Mucosa of descending colon (tissue), 3 donors: ENCODE data around the gene TMED5. TPM values are rescaled to one million over a fixed set of nuclear protein-coding genes. Genes with fewer than 3 reads are reported as not detected.
"Not testable (repeated sequence)": the region's sequence is repeated elsewhere in the genome, so short reads cannot be mapped to it uniquely, and the experiment has no call there.

Experiments
- ATAC-seq: fragments of 200-7000 bp; cut with Tn5 transposase; one replicate; pipeline ENCODE4 v1.9.1; 2020; ENCODE audit warnings: mild to moderate bottlenecking, moderate library complexity
- DNase-seq, 3 donors: peaks; one replicate each; pipeline ENCODE4 v3.0.0-alpha.2; 2020
- H3K36me3 ChIP-seq: fragments of 200-600 bp; one replicate; pipeline ENCODE4 v1.8.0; 2021; ENCODE audit warnings: low read depth, mild to moderate bottlenecking
- H3K4me1 ChIP-seq: fragments of 200-600 bp; one replicate; pipeline ENCODE4 v1.8.0; 2021; ENCODE audit warnings: low read depth, mild to moderate bottlenecking
- H3K4me3 ChIP-seq: fragments of 200-600 bp; one replicate; pipeline ENCODE4 v1.8.0; 2021; ENCODE audit warnings: mild to moderate bottlenecking
- H3K9me3 ChIP-seq: fragments of 200-600 bp; one replicate; pipeline ENCODE4 v1.8.0; 2021; ENCODE audit warnings: mild to moderate bottlenecking
- CTCF ChIP-seq: fragments of 200-600 bp; IDR thresholded peaks from one replicate; pipeline ENCODE4 v1.8.0; 2022; ENCODE audit warnings: antibody characterized with exemption, mild to moderate bottlenecking
- intact Hi-C, 2 donors: fragments of 100-400 bp; cut with DNase I in 1 of 2; cut with micrococcal nuclease in 1 of 2; formaldehyde crosslinking; loops; one replicate each; pipeline versions ENCODE4 v1.11.0 to v1.11.1; 2022; cut with DNase I, micrococcal nuclease
- total RNA-seq, 3 donors: library from RNA; stranded (reverse); fragmentation: NEBNext Ultra II Directional in 2 of 3; extraction: Animal tissue kit (Norgen Biotek cat#: 25700) in 2 of 3; gene quantifications; one replicate each; pipeline versions ENCODE4 v1.2.1 to v1.2.4, GENCODE V29; 2021 to 2023
- donor health status: DM: no; HTN: no; CAD: no; lungs with moderate emphysema.
- donor health status: DM: no; HTN: no; CAD: no.
- donor health status: DM: no; HTN: yes; CAD: no.

TMED5 gene
- total RNA-seq, 3 donors from 2014 or later, result 45.1 to 47.6 (median 45.7) TPM

GRCh38 chr1:93180723-93181613 is 755 bp upstream of the TMED5 start, which contains the start of gene CCDC18:
TSS of gene CCDC18 (plus strand) at chr1:93180724. CDS start at chr1:93183362, 2,638 bp downstream.
- intact Hi-C loops, result no loop called here
- ATAC-seq (peak; percentile 1), DNase-seq (no peak)
- no peaks in the 10 kb centered on the region for H3K9me3 ChIP-seq
- TF ChIP-seq CTCF, result no peak
- peaks cover 1% of the 10 kb centered on the region for H3K36me3 ChIP-seq
- H3K4me3 ChIP-seq, result peak within 1 kb of the TSS; percentile 65
- peaks cover 6% of the 10 kb centered on the region for H3K4me1 ChIP-seq

GRCh38 chr1:93178418-93178817 is 1.8 kb downstream of the TMED5 start:
- H3K4me1 ChIP-seq, result peaks cover 6% of the 10 kb centered on the region
- no peaks in the 10 kb centered on the region for H3K9me3 ChIP-seq
- no peak overlapping the region for H3K4me3 ChIP-seq
- DNase-seq (no peak), ATAC-seq (no peak)
- no peak for TF ChIP-seq CTCF
- intact Hi-C loops, result no loop called here
- peaks cover 6% of the 10 kb centered on the region for H3K36me3 ChIP-seq

- Histone ChIP-seq H3K4me1 (peaks cover 6% of the 10 kb centered on the region), H3K9me3 (no peaks in the 10 kb centered on the region), H3K4me3 (no peak overlapping the region), H3K36me3 (peaks cover 6% of the 10 kb centered on the region)
- intact Hi-C loops, result no loop called here
- ATAC-seq, result no peak
- no peak for DNase-seq
- TF ChIP-seq CTCF, result no peak
Measured at GRCh38 chr1:93177991-93178390, 2.2 kb downstream of the TMED5 start.

GRCh38 chr1:93174638-93175037 is 5.6 kb downstream of the TMED5 start:
- H3K4me1 ChIP-seq, result peaks cover 13% of the 10 kb centered on the region

GRCh38 chr1:93172778-93173177 is 7.4 kb downstream of the TMED5 start:
- ATAC-seq (no peak), DNase-seq (no peak)
- peaks cover 6% of the 10 kb centered on the region for H3K36me3 ChIP-seq
- no peaks in the 10 kb centered on the region for H3K9me3 ChIP-seq
- peaks cover 7% of the 10 kb centered on the region for H3K4me1 ChIP-seq
- intact Hi-C loops, result no loop called here
- no peak overlapping the region for H3K4me3 ChIP-seq
- TF ChIP-seq CTCF, result no peak

More at GRCh38 chr1:93174638-93175037, 5.6 kb downstream of the TMED5 start:
- H3K9me3 ChIP-seq, intact Hi-C loops, ATAC-seq, H3K4me3 ChIP-seq, H3K36me3 ChIP-seq, DNase-seq: not testable (repeated sequence)

GRCh38 chr1:93171549-93172034 is 8.6 kb downstream of the TMED5 start:
- ATAC-seq, result no peak
- H3K4me3 ChIP-seq, result no peak overlapping the region
- H3K9me3 ChIP-seq, result no peaks in the 10 kb centered on the region
- intact Hi-C loops, result no loop called here
- no peak for DNase-seq
- H3K36me3 ChIP-seq, result peaks cover 6% of the 10 kb centered on the region
- no peak for TF ChIP-seq CTCF
- peaks cover 7% of the 10 kb centered on the region for H3K4me1 ChIP-seq

GRCh38 chr1:93170141-93170678 is 10.0 kb downstream of the TMED5 start:
- DNase-seq, H3K4me3 ChIP-seq, ATAC-seq, H3K36me3 ChIP-seq, intact Hi-C loops, H3K4me1 ChIP-seq, H3K9me3 ChIP-seq: not testable (repeated sequence)
